Cardiac muscle cell (in vitro differentiated cells and primary cell): ENCODE data around the gene TMEM11. TPM values are rescaled to one million over a fixed set of nuclear protein-coding genes. Genes with fewer than 3 reads are reported as not detected.
A peak's percentile ranks its signal among the peaks of the same experiment; 100 is the strongest.

ENCODE experiments used
- DNase-seq, 2 donors: peaks; one replicate each; pipeline versions ENCODE4 v3.0.0 to v3.0.0-alpha.2; 2010 to 2017; ENCODE audit warnings: low read depth in 1 of 2, low spot score in 1 of 2
- H3K27ac ChIP-seq: fragments of 200-600 bp; sonication (generic); 2 replicates; pipeline ENCODE4 v1.5.1; 2016
- H3K27me3 ChIP-seq: fragments of 200-600 bp; sonication (generic); 2 replicates; pipeline ENCODE4 v1.6.0; 2016; ENCODE audit warnings: control low read depth
- H3K36me3 ChIP-seq: fragments of 200-600 bp; sonication (generic); 2 replicates; pipeline ENCODE4 v1.5.1; 2016; ENCODE audit warnings: control low read depth
- H3K4me1 ChIP-seq: fragments of 200-600 bp; sonication (generic); 2 replicates; pipeline ENCODE4 v1.8.1; 2017; ENCODE audit warnings: low read depth, mild to moderate bottlenecking, mixed run types
- H3K4me3 ChIP-seq: fragments of 200-600 bp; sonication (generic); 2 replicates; pipeline ENCODE4 v1.5.1; 2016; ENCODE audit warnings: mild to moderate bottlenecking
- H3K9me3 ChIP-seq: fragments of 200-600 bp; sonication (generic); 2 replicates; pipeline ENCODE4 v1.5.1; 2017; ENCODE audit warnings: low read depth, mild to moderate bottlenecking, control low read depth
- polyA plus RNA-seq: library from polyadenylated mRNA; unstranded; fragments of >200 nt; fragmentation: Nextera tagmentation; extraction: Ambion mirVana; gene quantifications from 2 replicates; pipeline ENCODE4 v1.2.1, GENCODE V29; 2016
- total RNA-seq: library from RNA; depleted of rRNA; stranded (reverse); fragments of >200 nt; gene quantifications from 2 replicates; pipeline ENCODE4 v1.2.3, GENCODE V29; 2016
- TF ChIP-seq, protein P1 (sequence below): IDR thresholded peaks from 2 replicates; pipeline ENCODE4 v1.5.1; 2012; ENCODE audit warnings: low read depth, mild to moderate bottlenecking, low read length

TMEM11 gene
- total and polyA plus RNA-seq, 2 experiments from 2014 or later: 37.9 to 91.0 TPM

DNA sequence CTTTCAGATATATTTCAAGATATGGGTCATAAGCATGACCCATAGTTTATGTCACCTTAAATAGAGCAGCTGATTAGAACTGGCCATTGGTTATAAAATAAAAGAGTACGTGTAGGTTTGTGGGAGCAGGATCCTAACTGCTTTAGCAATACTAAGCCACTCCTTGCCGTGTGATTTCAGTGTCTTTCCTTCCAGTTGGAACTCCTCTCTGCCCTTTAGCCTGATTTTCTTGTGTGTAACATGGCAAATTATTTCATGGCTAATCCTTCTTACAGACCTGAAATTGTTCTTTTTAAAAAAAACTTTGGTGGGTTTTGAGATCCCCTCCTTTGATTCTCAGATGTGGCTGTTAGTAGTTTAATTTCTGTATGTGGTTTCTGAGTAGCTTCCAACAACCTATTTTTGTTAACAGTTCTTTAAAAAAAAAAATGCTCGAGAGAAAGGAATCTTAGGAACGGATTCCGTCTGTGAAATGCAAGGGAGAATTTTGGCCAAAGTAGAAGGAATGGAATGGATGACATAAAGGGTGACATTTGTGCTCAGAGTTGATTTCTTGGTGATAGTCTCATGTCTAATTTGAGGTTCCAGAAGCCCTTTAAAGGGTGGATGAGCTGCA lies 47.3 kb downstream of the TMEM11 start:
- Histone ChIP-seq H3K4me3 (no peak overlapping the region), H3K9me3 (no peaks in the 10 kb centered on the region), H3K27ac (no peak overlapping the region), H3K27me3 (no peaks in the 10 kb centered on the region), H3K36me3 (no peaks in the 10 kb centered on the region), H3K4me1 (peaks cover 42% of the 10 kb centered on the region)
- TF ChIP-seq, protein P1, sequence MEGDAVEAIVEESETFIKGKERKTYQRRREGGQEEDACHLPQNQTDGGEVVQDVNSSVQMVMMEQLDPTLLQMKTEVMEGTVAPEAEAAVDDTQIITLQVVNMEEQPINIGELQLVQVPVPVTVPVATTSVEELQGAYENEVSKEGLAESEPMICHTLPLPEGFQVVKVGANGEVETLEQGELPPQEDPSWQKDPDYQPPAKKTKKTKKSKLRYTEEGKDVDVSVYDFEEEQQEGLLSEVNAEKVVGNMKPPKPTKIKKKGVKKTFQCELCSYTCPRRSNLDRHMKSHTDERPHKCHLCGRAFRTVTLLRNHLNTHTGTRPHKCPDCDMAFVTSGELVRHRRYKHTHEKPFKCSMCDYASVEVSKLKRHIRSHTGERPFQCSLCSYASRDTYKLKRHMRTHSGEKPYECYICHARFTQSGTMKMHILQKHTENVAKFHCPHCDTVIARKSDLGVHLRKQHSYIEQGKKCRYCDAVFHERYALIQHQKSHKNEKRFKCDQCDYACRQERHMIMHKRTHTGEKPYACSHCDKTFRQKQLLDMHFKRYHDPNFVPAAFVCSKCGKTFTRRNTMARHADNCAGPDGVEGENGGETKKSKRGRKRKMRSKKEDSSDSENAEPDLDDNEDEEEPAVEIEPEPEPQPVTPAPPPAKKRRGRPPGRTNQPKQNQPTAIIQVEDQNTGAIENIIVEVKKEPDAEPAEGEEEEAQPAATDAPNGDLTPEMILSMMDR: no peak
- peak in 1 of 2 donors; percentile 69 for DNase-seq

DNA sequence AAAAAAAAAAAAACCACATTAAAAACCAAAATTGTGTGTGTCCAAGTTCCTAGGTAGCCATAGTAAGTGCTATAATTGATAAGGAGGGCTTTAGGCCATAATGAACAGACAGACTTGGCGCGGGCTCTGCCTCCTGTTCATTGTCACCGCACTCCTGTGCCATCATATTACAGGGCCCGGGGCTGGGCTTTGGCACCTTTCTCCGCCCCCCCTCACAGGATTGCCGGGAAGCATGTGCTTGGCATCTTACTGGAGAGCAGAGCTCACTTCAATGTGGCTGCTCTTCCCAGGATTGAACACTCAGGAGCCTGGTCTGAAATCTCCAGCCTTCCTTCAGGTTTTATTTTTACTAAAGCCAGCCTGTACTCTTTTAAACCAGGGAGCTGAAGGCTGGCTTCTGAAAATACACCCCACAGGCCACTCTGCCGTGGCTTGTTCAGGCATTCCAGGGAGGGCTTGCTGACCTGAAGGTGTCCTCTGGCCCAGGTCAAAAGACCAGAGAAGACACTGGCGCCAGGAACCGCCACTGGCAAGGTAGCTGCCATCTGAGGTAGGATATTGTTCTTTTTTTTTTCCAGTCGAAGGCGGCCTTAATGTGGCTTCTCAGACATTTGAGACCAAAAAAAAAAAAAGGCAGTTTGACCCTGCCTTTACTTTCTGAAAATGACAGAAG lies 47.9 kb downstream of the TMEM11 start:
- no peak overlapping the region for H3K27ac ChIP-seq
- TF ChIP-seq, protein P1: no peak
- no peak overlapping the region for H3K4me3 ChIP-seq
- DNase-seq: no peak
- H3K4me1 ChIP-seq: peaks cover 45% of the 10 kb centered on the region
- H3K9me3 ChIP-seq: no peaks in the 10 kb centered on the region
- H3K27me3 ChIP-seq: no peaks in the 10 kb centered on the region
- no peaks in the 10 kb centered on the region for H3K36me3 ChIP-seq

DNA sequence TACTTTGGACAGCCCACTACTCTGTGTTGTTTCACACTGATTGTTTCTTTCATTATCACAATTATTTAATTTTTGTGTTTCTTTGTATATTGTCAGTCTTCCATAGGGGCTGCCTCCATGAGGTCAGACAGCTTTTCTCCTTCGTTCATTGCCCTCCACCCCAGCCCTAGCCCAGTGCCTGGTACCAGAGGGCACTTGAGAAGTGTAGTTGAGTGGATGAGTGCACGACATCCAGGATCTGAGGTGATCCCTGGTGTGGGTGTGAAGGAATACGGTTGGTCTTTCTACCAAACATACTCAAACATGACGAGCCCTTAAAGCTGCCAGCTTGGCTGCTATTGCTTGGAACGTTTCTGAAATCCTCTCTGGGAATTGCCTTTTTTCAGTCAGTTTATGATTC lies 49.3 kb downstream of the TMEM11 start:
- TF ChIP-seq, protein P1: no peak
- H3K27me3 ChIP-seq: no peaks in the 10 kb centered on the region
- no peaks in the 10 kb centered on the region for H3K9me3 ChIP-seq
- peaks cover 36% of the 10 kb centered on the region for H3K4me1 ChIP-seq
- H3K27ac ChIP-seq: no peak overlapping the region
- DNase-seq: no peak
- no peak overlapping the region for H3K4me3 ChIP-seq
- H3K36me3 ChIP-seq: no peaks in the 10 kb centered on the region

DNA sequence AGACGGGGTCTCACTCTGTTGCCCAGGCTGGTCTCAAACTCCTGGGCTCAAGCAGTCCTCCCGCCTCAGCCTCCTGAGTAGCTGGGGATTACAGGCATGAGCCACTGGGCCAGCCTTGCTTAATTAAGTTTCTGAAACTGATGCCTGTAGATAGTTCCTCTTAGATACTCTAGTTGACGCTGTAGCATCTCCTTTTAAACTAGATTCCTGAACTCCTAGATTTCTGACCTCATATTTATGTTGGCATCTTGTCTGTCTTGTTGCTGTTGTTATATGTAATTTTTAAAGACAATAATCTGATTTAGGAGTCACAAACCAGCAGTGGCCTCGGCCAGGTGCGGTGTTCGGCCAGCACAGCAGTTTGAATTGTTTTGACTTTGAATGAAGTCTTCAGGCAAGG lies 49.7 kb downstream of the TMEM11 start:
- Histone ChIP-seq H3K27ac (no peak overlapping the region), H3K4me3 (no peak overlapping the region), H3K27me3 (no peaks in the 10 kb centered on the region), H3K9me3 (no peaks in the 10 kb centered on the region), H3K4me1 (peaks cover 32% of the 10 kb centered on the region), H3K36me3 (no peaks in the 10 kb centered on the region)
- TF ChIP-seq, protein P1: no peak
- no peak for DNase-seq

GRCh38 chr17:21163101-21163500 lies 50.9 kb downstream of the TMEM11 start:
- TF ChIP-seq, protein P1: no peak
- Histone ChIP-seq H3K4me1 (peaks cover 26% of the 10 kb centered on the region), H3K36me3 (no peaks in the 10 kb centered on the region), H3K27ac (no peak overlapping the region), H3K9me3 (no peaks in the 10 kb centered on the region), H3K4me3 (no peak overlapping the region), H3K27me3 (no peaks in the 10 kb centered on the region)
- no peak for DNase-seq
